Stomach (tissue), 4 donors: ENCODE measurements around the gene PLK5.

Experiments
- CTCF ChIP-seq, 7 experiments: fragments of 450-650 bp in 4 of 7; fragments of 200-600 bp in 3 of 7; sonication (generic) in 3 of 7; IDR thresholded peaks; one replicate each; pipeline ENCODE4 v1.5.1; 2016 to 2019; ENCODE audit warnings: antibody characterized with exemption in 7 of 7, control low read depth in 2 of 7, mild to moderate bottlenecking in 1 of 7
- EP300 ChIP-seq: sonication (generic); formaldehyde crosslinking; IDR thresholded peaks from one replicate; pipeline ENCODE4 v1.6.1; 2017; ENCODE audit warnings: antibody characterized with exemption
- POLR2A ChIP-seq, 4 donors: fragments of 450-650 bp; IDR thresholded peaks; one replicate each; pipeline ENCODE4 v1.6.1; 2016; ENCODE audit warnings: antibody characterized with exemption in 4 of 4, control low read depth in 2 of 4, mild to moderate bottlenecking in 1 of 4, moderate library complexity in 1 of 4
- POLR2AphosphoS5 ChIP-seq, 3 donors: sonication (generic); formaldehyde crosslinking; IDR thresholded peaks; one replicate each; pipeline ENCODE4 v1.6.1; 2016; ENCODE audit warnings: antibody characterized with exemption in 3 of 3

- TF ChIP-seq POLR2AphosphoS5 (IDR thresholded peaks at IDR 0.05) (peak; percentile 81 to 97 (median 81)), CTCF (IDR thresholded peaks at IDR 0.05) (no peak), POLR2A (IDR thresholded peaks at IDR 0.05) (no peak), EP300 (no peak)
Measured at GRCh38 chr19:1478934-1479707, 44.8 kb upstream of the PLK5 start, which contains the start of gene C19orf25.
